ENCODE measurements around the gene LDLRAD3.

The LDLRAD3 gene

DNA sequence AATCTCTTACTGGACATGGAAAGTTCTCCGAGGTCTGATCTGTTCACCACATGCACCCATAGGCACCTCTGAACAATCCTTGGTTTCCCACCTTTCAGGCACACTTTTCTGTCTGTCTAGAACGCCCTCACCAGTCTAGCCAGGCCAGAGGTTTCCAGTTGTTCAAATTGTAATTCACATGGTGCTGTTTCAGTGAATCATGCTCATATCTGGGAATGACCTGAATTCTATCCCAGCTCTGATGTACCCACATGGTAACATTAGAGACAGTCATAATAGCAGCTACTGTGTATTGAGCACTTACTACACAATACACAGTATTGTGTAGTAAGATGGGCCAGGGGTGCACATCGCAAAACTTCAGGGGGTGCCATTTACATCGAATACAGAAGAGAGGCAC lies 207.1 kb downstream of the LDLRAD3 start:
- Histone ChIP-seq H3K27me3 (replicated peaks in 2 of 5; ENCODE audit: control insufficient read depth in 4 of 5, insufficient read depth in 5 of 5, low read length in 4 of 5) (peaks cover 0 to 11% (median 0%) of the 10 kb centered on the region in 5 experiments), H3K27ac (ENCODE audit: insufficient read depth in 1 of 2, low read depth in 1 of 2, low read length in 2 of 2, poor library complexity in 1 of 2, severe bottlenecking in 2 of 2) (no peak overlapping the region), H3K36me3 (ENCODE audit: control insufficient read depth in 4 of 4, insufficient read depth in 4 of 4, low read length in 3 of 4) (no peaks in the 10 kb centered on the region), H3K9me3 (ENCODE audit: control extremely low read depth in 1 of 5, control insufficient read depth in 4 of 5, insufficient read depth in 2 of 5, low read depth in 1 of 5, low read length in 4 of 5) (no peaks in the 10 kb centered on the region), H3K4me1 (ENCODE audit: control extremely low read depth in 1 of 4, control insufficient read depth in 4 of 4, insufficient read depth in 4 of 4, low read length in 3 of 4) (peaks cover 0 to 20% (median 10%) of the 10 kb centered on the region in 4 experiments), H3K4me3 (ENCODE audit: control insufficient read depth in 1 of 7, extremely low read depth in 1 of 7, insufficient read depth in 4 of 7, low read depth in 2 of 7, low read length in 6 of 7) (no peak overlapping the region)
- ChIA-PET POLR2A (no interaction called here), CTCF (interaction anchor here (1.5 to 3.9 kb wide), 5 partner anchors 18 to 110 kb away, joined by 3 to 16 read pairs (median 6); no protein-coding TSS in a partner anchor)
- DNase-seq: no peak
- 96% methylated on average over 3 of the region's 4 CpGs for WGBS (ENCODE audit: insufficient coverage)

DNA sequence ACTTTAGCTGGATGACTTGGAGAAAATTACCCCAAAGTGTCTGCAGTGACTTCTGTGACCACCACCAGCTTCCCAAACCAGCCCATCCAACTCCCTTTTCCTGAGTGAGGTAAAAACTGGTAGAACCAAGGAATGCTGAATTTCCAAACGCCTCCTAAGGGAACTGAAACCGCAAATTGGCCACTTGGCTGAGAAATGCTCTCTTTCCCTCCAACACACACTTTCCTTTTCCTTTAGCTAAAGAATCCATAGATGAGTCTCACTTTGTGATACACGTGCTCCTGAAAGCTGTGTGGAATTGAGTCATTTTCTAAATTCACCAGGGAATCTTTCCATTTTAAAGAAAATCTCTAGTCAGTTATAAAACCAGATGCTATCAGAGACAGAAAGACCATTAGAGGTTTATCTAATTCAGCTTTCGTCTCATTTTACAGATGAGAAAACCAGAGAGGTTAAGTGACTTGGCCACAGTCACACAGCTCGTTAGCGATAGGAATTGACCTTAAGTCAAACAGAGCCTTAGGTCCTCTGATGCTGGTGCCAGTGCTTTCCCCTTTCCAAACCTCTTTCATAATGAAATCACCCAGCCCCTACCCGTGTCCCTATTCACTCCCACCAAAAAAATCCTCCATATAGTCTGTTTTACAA lies 208.2 kb downstream of the LDLRAD3 start:
- POLR2A ChIA-PET: interaction anchor here (0.6 kb wide), 1 partner anchor 670 kb away, joined by 3 read pairs; no protein-coding TSS in a partner anchor
- Histone ChIP-seq H3K36me3 (ENCODE audit: control insufficient read depth in 4 of 4, insufficient read depth in 4 of 4, low read length in 3 of 4) (no peaks in the 10 kb centered on the region), H3K27me3 (replicated peaks in 2 of 5; ENCODE audit: control insufficient read depth in 4 of 5, insufficient read depth in 5 of 5, low read length in 4 of 5) (peaks cover 0 to 16% (median 0%) of the 10 kb centered on the region in 5 experiments), H3K4me3 (ENCODE audit: control insufficient read depth in 1 of 7, extremely low read depth in 1 of 7, insufficient read depth in 4 of 7, low read depth in 2 of 7, low read length in 6 of 7) (no peak overlapping the region), H3K27ac (ENCODE audit: insufficient read depth in 1 of 2, low read depth in 1 of 2, low read length in 2 of 2, poor library complexity in 1 of 2, severe bottlenecking in 2 of 2) (no peak overlapping the region), H3K4me1 (ENCODE audit: control extremely low read depth in 1 of 4, control insufficient read depth in 4 of 4, insufficient read depth in 4 of 4, low read length in 3 of 4) (peaks cover 0 to 20% (median 10%) of the 10 kb centered on the region in 4 experiments), H3K9me3 (ENCODE audit: control extremely low read depth in 1 of 5, control insufficient read depth in 4 of 5, insufficient read depth in 2 of 5, low read depth in 1 of 5, low read length in 4 of 5) (no peaks in the 10 kb centered on the region)
- 100% methylated on average over 5 of the region's 7 CpGs for WGBS (ENCODE audit: insufficient coverage)
- DNase-seq: no peak
- CTCF ChIA-PET: interaction anchor here (0.6 to 3.9 kb wide), 5 partner anchors 21 to 1230 kb away, joined by 3 to 16 read pairs (median 5); no protein-coding TSS in a partner anchor

DNA sequence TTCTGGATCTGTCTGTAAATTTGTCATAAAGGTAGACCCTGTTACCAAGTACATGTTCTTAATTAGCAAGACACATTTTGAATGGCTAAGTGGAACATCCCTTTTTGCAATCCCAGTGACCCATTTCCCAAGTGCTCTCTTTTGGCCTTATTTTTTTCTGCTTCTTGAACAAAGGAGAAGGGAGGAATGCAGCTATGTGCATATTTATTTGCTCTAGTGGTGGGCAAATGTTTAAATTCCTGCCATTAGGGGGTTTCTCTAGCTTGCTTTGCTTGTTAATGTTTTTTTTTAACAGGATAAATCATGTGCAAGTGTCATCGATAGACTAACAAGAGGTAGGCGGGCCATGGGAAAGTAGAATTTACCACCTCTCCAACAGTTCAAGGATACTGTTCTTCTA lies 209.7 kb downstream of the LDLRAD3 start:
- no peaks in the 10 kb centered on the region for H3K9me3 ChIP-seq (ENCODE audit: control extremely low read depth in 1 of 5, control insufficient read depth in 4 of 5, insufficient read depth in 2 of 5, low read depth in 1 of 5, low read length in 4 of 5)
- WGBS (ENCODE audit: insufficient coverage): 100% methylated on average over 1 of the region's 2 CpGs
- H3K27ac ChIP-seq (ENCODE audit: insufficient read depth in 1 of 2, low read depth in 1 of 2, low read length in 2 of 2, poor library complexity in 1 of 2, severe bottlenecking in 2 of 2): no peak overlapping the region
- peaks cover 0 to 20% (median 2%) of the 10 kb centered on the region in 5 experiments for H3K27me3 ChIP-seq (replicated peaks in 2 of 5; ENCODE audit: control insufficient read depth in 4 of 5, insufficient read depth in 5 of 5, low read length in 4 of 5)
- no peak overlapping the region for H3K4me3 ChIP-seq (ENCODE audit: control insufficient read depth in 1 of 7, extremely low read depth in 1 of 7, insufficient read depth in 4 of 7, low read depth in 2 of 7, low read length in 6 of 7)
- DNase-seq: no peak
- H3K36me3 ChIP-seq (ENCODE audit: control insufficient read depth in 4 of 4, insufficient read depth in 4 of 4, low read length in 3 of 4): no peaks in the 10 kb centered on the region
- CTCF ChIA-PET: no interaction called here
- peaks cover 0 to 18% (median 10%) of the 10 kb centered on the region in 4 experiments for H3K4me1 ChIP-seq (ENCODE audit: control extremely low read depth in 1 of 4, control insufficient read depth in 4 of 4, insufficient read depth in 4 of 4, low read length in 3 of 4)
- POLR2A ChIA-PET: interaction anchor here (0.7 kb wide), 1 partner anchor 108 kb away, joined by 3 read pairs; no protein-coding TSS in a partner anchor

DNA sequence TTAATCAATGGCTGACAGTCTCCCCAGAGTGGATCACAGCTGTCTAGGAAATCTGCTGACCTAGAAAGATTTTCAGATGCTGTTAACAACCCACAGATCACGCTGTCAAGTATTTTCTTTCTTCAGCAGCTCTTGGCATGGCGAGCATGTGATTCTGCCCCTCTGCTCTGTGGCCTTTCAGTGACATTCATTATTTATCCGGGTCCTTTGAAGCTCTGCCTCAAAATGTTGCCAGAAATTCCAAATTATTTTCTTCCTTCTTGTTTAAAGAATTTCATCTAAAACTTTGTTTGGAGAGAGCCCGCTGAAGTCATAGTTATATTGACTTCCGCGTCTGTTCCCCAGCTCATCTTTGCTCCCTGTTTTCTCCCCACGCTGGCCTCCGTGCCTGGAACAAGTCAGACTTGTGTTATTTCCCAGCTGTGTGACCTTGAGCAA lies 211.3 kb downstream of the LDLRAD3 start:
- Histone ChIP-seq H3K4me1 (ENCODE audit: control extremely low read depth in 1 of 4, control insufficient read depth in 4 of 4, insufficient read depth in 4 of 4, low read length in 3 of 4) (peaks cover 0 to 2% (median under 1%) of the 10 kb centered on the region in 4 experiments), H3K27me3 (replicated peaks in 2 of 5; ENCODE audit: control insufficient read depth in 4 of 5, insufficient read depth in 5 of 5, low read length in 4 of 5) (peaks cover 0 to 20% (median 2%) of the 10 kb centered on the region in 5 experiments), H3K4me3 (ENCODE audit: control insufficient read depth in 1 of 7, extremely low read depth in 1 of 7, insufficient read depth in 4 of 7, low read depth in 2 of 7, low read length in 6 of 7) (no peak overlapping the region), H3K9me3 (ENCODE audit: control extremely low read depth in 1 of 5, control insufficient read depth in 4 of 5, insufficient read depth in 2 of 5, low read depth in 1 of 5, low read length in 4 of 5) (no peaks in the 10 kb centered on the region), H3K36me3 (ENCODE audit: control insufficient read depth in 4 of 4, insufficient read depth in 4 of 4, low read length in 3 of 4) (no peaks in the 10 kb centered on the region), H3K27ac (ENCODE audit: insufficient read depth in 1 of 2, low read depth in 1 of 2, low read length in 2 of 2, poor library complexity in 1 of 2, severe bottlenecking in 2 of 2) (no peak overlapping the region)
- no peak for DNase-seq
- ChIA-PET CTCF (interaction anchor here (1.0 to 2.0 kb wide), 4 partner anchors 12 to 112 kb away, joined by 3 to 7 read pairs (median 4); no protein-coding TSS in a partner anchor), POLR2A (no interaction called here)
- 95% methylated on average over 8 of the region's 8 CpGs for WGBS (ENCODE audit: insufficient coverage)

- H3K4me1 ChIP-seq (ENCODE audit: control extremely low read depth in 1 of 4, control insufficient read depth in 4 of 4, insufficient read depth in 4 of 4, low read length in 3 of 4): no peaks in the 10 kb centered on the region
- H3K36me3 ChIP-seq (ENCODE audit: control insufficient read depth in 4 of 4, insufficient read depth in 4 of 4, low read length in 3 of 4): no peaks in the 10 kb centered on the region
- 99% methylated on average over 6 of the region's 6 CpGs for WGBS (ENCODE audit: insufficient coverage)
- no peak overlapping the region for H3K4me3 ChIP-seq (ENCODE audit: control insufficient read depth in 1 of 7, extremely low read depth in 1 of 7, insufficient read depth in 4 of 7, low read depth in 2 of 7, low read length in 6 of 7)
- CTCF ChIA-PET: interaction anchor here (0.8 to 2.0 kb wide), 6 partner anchors 8 to 474 kb away, joined by 3 to 7 read pairs (median 3); no protein-coding TSS in a partner anchor
- DNase-seq: peak in 1 of 3 donors; percentile 45
- H3K27me3 ChIP-seq (replicated peaks in 2 of 5; ENCODE audit: control insufficient read depth in 4 of 5, insufficient read depth in 5 of 5, low read length in 4 of 5): peaks cover 0 to 20% (median 2%) of the 10 kb centered on the region in 5 experiments
- POLR2A ChIA-PET: no interaction called here
- no peaks in the 10 kb centered on the region for H3K9me3 ChIP-seq (ENCODE audit: control extremely low read depth in 1 of 5, control insufficient read depth in 4 of 5, insufficient read depth in 2 of 5, low read depth in 1 of 5, low read length in 4 of 5)
- no peak overlapping the region for H3K27ac ChIP-seq (ENCODE audit: insufficient read depth in 1 of 2, low read depth in 1 of 2, low read length in 2 of 2, poor library complexity in 1 of 2, severe bottlenecking in 2 of 2)
These were observed 211.9 kb downstream of the LDLRAD3 start for GRCh38 chr11:36155770-36156160.

- no peaks in the 10 kb centered on the region for H3K4me1 ChIP-seq (ENCODE audit: control extremely low read depth in 1 of 4, control insufficient read depth in 4 of 4, insufficient read depth in 4 of 4, low read length in 3 of 4)
These were observed 212.4 kb downstream of the LDLRAD3 start for GRCh38 chr11:36156161-36156816.

More at GRCh38 chr11:36156161-36156816, 212.4 kb downstream of the LDLRAD3 start:
- Histone ChIP-seq H3K27me3 (replicated peaks in 2 of 5; ENCODE audit: control insufficient read depth in 4 of 5, insufficient read depth in 5 of 5, low read length in 4 of 5) (peaks cover 0 to 20% (median 5%) of the 10 kb centered on the region in 5 experiments), H3K9me3 (ENCODE audit: control extremely low read depth in 1 of 5, control insufficient read depth in 4 of 5, insufficient read depth in 2 of 5, low read depth in 1 of 5, low read length in 4 of 5) (no peaks in the 10 kb centered on the region), H3K27ac (ENCODE audit: insufficient read depth in 1 of 2, low read depth in 1 of 2, low read length in 2 of 2, poor library complexity in 1 of 2, severe bottlenecking in 2 of 2) (no peak overlapping the region), H3K36me3 (ENCODE audit: control insufficient read depth in 4 of 4, insufficient read depth in 4 of 4, low read length in 3 of 4) (no peaks in the 10 kb centered on the region), H3K4me3 (ENCODE audit: control insufficient read depth in 1 of 7, extremely low read depth in 1 of 7, insufficient read depth in 4 of 7, low read depth in 2 of 7, low read length in 6 of 7) (no peak overlapping the region)
- ChIA-PET CTCF (interaction anchor here (0.8 to 2.0 kb wide), 5 partner anchors 8 to 475 kb away, joined by 3 to 7 read pairs (median 3); no protein-coding TSS in a partner anchor), POLR2A (no interaction called here)
- WGBS (ENCODE audit: insufficient coverage): 100% methylated on average over 3 of the region's 4 CpGs
- no peak for DNase-seq

Measured in common myeloid progenitor, CD34-positive (primary cell).